ENCODE results near the gene SPDEF.

Gene SPDEF

DNA sequence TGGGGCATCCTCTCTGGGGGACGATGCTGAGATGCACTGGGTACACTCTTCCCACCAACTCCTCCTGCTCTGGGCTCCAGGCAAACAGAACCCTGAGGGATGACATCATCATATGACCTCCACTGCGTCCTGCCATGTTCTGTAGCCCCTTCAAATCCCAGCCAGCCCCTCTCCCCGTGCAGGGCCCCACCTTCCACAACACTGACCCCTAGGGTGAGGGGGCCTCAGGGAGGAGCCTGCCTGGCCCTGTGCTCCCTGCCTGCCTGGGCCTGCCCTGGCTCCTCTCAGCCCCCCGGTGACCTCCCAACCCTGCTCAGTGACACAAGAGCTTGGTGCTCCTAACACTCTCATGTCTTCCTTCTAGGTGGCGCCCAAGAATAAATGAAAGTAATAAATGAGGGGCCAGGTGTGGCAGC, 9.6 kb upstream of the SPDEF start:
- TF ChIP-seq, protein P1, sequence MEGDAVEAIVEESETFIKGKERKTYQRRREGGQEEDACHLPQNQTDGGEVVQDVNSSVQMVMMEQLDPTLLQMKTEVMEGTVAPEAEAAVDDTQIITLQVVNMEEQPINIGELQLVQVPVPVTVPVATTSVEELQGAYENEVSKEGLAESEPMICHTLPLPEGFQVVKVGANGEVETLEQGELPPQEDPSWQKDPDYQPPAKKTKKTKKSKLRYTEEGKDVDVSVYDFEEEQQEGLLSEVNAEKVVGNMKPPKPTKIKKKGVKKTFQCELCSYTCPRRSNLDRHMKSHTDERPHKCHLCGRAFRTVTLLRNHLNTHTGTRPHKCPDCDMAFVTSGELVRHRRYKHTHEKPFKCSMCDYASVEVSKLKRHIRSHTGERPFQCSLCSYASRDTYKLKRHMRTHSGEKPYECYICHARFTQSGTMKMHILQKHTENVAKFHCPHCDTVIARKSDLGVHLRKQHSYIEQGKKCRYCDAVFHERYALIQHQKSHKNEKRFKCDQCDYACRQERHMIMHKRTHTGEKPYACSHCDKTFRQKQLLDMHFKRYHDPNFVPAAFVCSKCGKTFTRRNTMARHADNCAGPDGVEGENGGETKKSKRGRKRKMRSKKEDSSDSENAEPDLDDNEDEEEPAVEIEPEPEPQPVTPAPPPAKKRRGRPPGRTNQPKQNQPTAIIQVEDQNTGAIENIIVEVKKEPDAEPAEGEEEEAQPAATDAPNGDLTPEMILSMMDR (IDR thresholded peaks at IDR 0.05; ENCODE audit: low read depth, low read length), result no peak
- no peak overlapping the region for H3K4me3 ChIP-seq (replicated peaks in 1 of 2; ENCODE audit: low read depth in 2 of 2, low read length in 2 of 2)
- DNase-seq (ENCODE audit: low read depth in 2 of 2), result no peak

GRCh38 chr6:34564181-34564580, 8.1 kb upstream of the SPDEF start:
- H3K4me3 ChIP-seq (replicated peaks in 1 of 2; ENCODE audit: low read depth in 2 of 2, low read length in 2 of 2), result no peak overlapping the region
- DNase-seq (ENCODE audit: low read depth in 2 of 2), result no peak
- TF ChIP-seq, protein P1 (IDR thresholded peaks at IDR 0.05; ENCODE audit: low read depth, low read length), result no peak

DNA sequence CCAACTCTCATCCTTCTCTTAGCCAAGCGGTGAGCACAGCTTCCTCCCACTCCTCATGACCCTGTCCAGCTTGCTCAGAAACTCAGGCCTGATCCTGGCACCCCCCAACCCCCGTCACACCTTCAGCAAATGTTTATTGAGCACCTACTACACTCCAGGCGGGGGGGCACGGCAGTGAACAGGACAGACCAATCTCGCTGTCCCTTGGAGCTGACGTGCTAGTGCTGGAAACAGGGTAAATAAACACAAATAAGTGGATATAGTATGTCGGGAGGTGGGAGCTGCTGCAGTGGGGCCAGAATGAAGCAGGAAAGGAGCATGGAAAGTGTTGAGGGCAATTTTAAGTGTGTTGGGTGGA, 7.4 kb upstream of the SPDEF start:
- DNase-seq (ENCODE audit: low read depth in 2 of 2), result no peak
- H3K4me3 ChIP-seq (replicated peaks in 1 of 2; ENCODE audit: low read depth in 2 of 2, low read length in 2 of 2), result no peak overlapping the region
- TF ChIP-seq, protein P1 (IDR thresholded peaks at IDR 0.05; ENCODE audit: low read depth, low read length), result no peak

GRCh38 chr6:34562861-34563512, 6.9 kb upstream of the SPDEF start:
- H3K4me3 ChIP-seq (replicated peaks in 1 of 2; ENCODE audit: low read depth in 2 of 2, low read length in 2 of 2), result no peak overlapping the region
- TF ChIP-seq, protein P1 (IDR thresholded peaks at IDR 0.05; ENCODE audit: low read depth, low read length), result no peak
- DNase-seq (ENCODE audit: low read depth in 2 of 2), result peak in 1 of 2 donors; percentile 28

- TF ChIP-seq, protein P1 (IDR thresholded peaks at IDR 0.05; ENCODE audit: low read depth, low read length), result no peak
- DNase-seq (ENCODE audit: low read depth in 2 of 2), result no peak
- H3K4me3 ChIP-seq (replicated peaks in 1 of 2; ENCODE audit: low read depth in 2 of 2, low read length in 2 of 2), result no peak overlapping the region
Measured at GRCh38 chr6:34562350-34562749, 6.2 kb upstream of the SPDEF start.

DNA sequence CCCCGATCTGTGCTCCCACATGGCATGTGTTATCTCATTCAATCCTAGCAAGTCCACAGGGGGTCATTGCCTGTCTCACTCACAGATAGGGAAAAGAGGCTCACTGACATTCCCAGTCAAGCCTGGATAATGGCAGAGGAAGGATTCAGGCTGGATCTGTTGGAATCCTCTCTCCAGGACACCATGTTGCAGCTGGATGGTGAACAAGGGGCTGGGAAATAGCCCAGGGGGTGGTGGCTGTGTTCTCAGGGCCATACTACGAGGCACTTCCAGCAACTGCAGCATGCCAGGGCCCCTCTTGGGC, 5.0 kb upstream of the SPDEF start:
- TF ChIP-seq, protein P1 (IDR thresholded peaks at IDR 0.05; ENCODE audit: low read depth, low read length), result no peak
- H3K4me3 ChIP-seq (replicated peaks in 1 of 2; ENCODE audit: low read depth in 2 of 2, low read length in 2 of 2), result no peak overlapping the region
- DNase-seq (ENCODE audit: low read depth in 2 of 2), result no peak

Data from cardiac fibroblast (primary cell).